Activated CD8-positive, alpha-beta T cell treated with anti-CD3 and anti-CD28 coated beads, Interleukin-2, amount 10 ng/mL, durations not matched to agents 7 days and 5 days (primary cell): ENCODE measurements around the gene ELP5. TPM values are rescaled to one million over a fixed set of nuclear protein-coding genes. Genes with fewer than 3 reads are reported as not detected.

Experiments
- ATAC-seq: fragments of 150-1000 bp; cut with Tn5 transposase; one replicate; pipeline ENCODE4 v1.10.0; 2021; ENCODE audit warnings: moderate library complexity
- CTCF ChIA-PET: fragments of 350-600 bp; sonication (Branson Sonifier 250); formaldehyde crosslinking; loops from one replicate; lab custom pipeline; 2021; ENCODE audit warnings: antibody characterized with exemption; lab: Charles Lee
- POLR2A ChIA-PET: fragments of 350-600 bp; sonication (Branson Sonifier 250); formaldehyde crosslinking; loops from one replicate; lab custom pipeline; 2021; ENCODE audit warnings: antibody characterized with exemption; lab: Charles Lee
- DNase-seq: peaks from one replicate; pipeline ENCODE4 v3.0.0-alpha.2; 2020
- H3K27ac Mint-ChIP-seq: one replicate; pipeline ENCODE4 v1.8.0; 2021; ENCODE audit warnings: mild to moderate bottlenecking, mixed read lengths
- H3K27me3 Mint-ChIP-seq: one replicate; pipeline ENCODE4 v1.8.0; 2021; ENCODE audit warnings: low read depth, mixed read lengths
- H3K36me3 Mint-ChIP-seq: one replicate; pipeline ENCODE4 v1.8.0; 2021; ENCODE audit warnings: low read depth, mixed read lengths
- H3K4me1 Mint-ChIP-seq: one replicate; pipeline ENCODE4 v1.8.0; 2021; ENCODE audit warnings: low read depth, mixed read lengths
- H3K4me3 Mint-ChIP-seq: one replicate; pipeline ENCODE4 v1.8.0; 2021; ENCODE audit warnings: mild to moderate bottlenecking, mixed read lengths
- H3K9me3 Mint-ChIP-seq: one replicate; pipeline ENCODE4 v1.8.0; 2022; ENCODE audit warnings: mixed read lengths; ENCODE audit not compliant: insufficient read depth
- total RNA-seq, 2 experiments: library from RNA; stranded (reverse); gene quantifications; one replicate each; pipeline ENCODE4 v1.2.3, GENCODE V29; 2021

ELP5 gene
- total RNA-seq, 2 experiments from 2014 or later, result 63.5 to 66.1 TPM

- ChIA-PET CTCF (no interaction called here), POLR2A (interaction anchor here (0.5 kb wide), 1 partner anchor 303 kb away, joined by 3 read pairs; no protein-coding TSS in a partner anchor)
- no peak overlapping the region for H3K4me3 Mint-ChIP-seq
- peaks cover 40% of the 10 kb centered on the region for H3K4me1 Mint-ChIP-seq
- H3K36me3 Mint-ChIP-seq, result peaks cover 45% of the 10 kb centered on the region
- H3K27ac Mint-ChIP-seq, result no peak overlapping the region
- H3K9me3 Mint-ChIP-seq, result no peaks in the 10 kb centered on the region
- ATAC-seq (no peak), DNase-seq (no peak)
- no peaks in the 10 kb centered on the region for H3K27me3 Mint-ChIP-seq
Observed at GRCh38 chr17:7248796-7249195, 3.2 kb upstream of the ELP5 start.

GRCh38 chr17:7249214-7249613, 2.8 kb upstream of the ELP5 start:
- DNase-seq (no peak), ATAC-seq (no peak)
- no peaks in the 10 kb centered on the region for H3K9me3 Mint-ChIP-seq
- CTCF ChIA-PET, result no interaction called here
- POLR2A ChIA-PET, result interaction anchor here (0.7 kb wide), 1 partner anchor 135 kb away, joined by 3 read pairs; no protein-coding TSS in a partner anchor
- peaks cover 46% of the 10 kb centered on the region for H3K36me3 Mint-ChIP-seq
- H3K4me1 Mint-ChIP-seq, result peaks cover 44% of the 10 kb centered on the region
- no peaks in the 10 kb centered on the region for H3K27me3 Mint-ChIP-seq
- H3K27ac Mint-ChIP-seq, result peak overlapping the region; percentile 47
- H3K4me3 Mint-ChIP-seq, result peak overlapping the region; percentile 83

- Mint-ChIP-seq H3K9me3 (no peaks in the 10 kb centered on the region), H3K4me3 (peak overlapping the region; percentile 83), H3K27ac (peak overlapping the region; percentile 90), H3K27me3 (no peaks in the 10 kb centered on the region), H3K36me3 (peaks cover 45% of the 10 kb centered on the region), H3K4me1 (peaks cover 50% of the 10 kb centered on the region)
- no peak for ATAC-seq
- POLR2A ChIA-PET, result interaction anchor here (0.7 kb wide), 1 partner anchor 134 kb away, joined by 3 read pairs; no protein-coding TSS in a partner anchor
- CTCF ChIA-PET, result interaction anchor here (1.0 to 1.2 kb wide), 2 partner anchors 10 to 46 kb away, joined by 3 to 6 read pairs; partner anchors contain the start of gene PHF23
- DNase-seq, result no peak
Observed at GRCh38 chr17:7249830-7250229, 2.2 kb upstream of the ELP5 start.

GRCh38 chr17:7250695-7251627, 1.1 kb upstream of the ELP5 start:
- H3K4me3 Mint-ChIP-seq, result peak overlapping the region; percentile 83
- H3K27me3 Mint-ChIP-seq, result no peaks in the 10 kb centered on the region
- ATAC-seq (peak; percentile 4), DNase-seq (peak; percentile 42)
- H3K27ac Mint-ChIP-seq, result peak overlapping the region; percentile 100
- no peaks in the 10 kb centered on the region for H3K9me3 Mint-ChIP-seq
- peaks cover 44% of the 10 kb centered on the region for H3K36me3 Mint-ChIP-seq
- peaks cover 50% of the 10 kb centered on the region for H3K4me1 Mint-ChIP-seq
- POLR2A ChIA-PET, result interaction anchor here (0.7 to 2.0 kb wide), 5 partner anchors 9 to 184 kb away, joined by 3 to 15 read pairs (median 3); partner anchors contain the start of genes ACADVL, DLG4, DVL2 and GABARAP
- CTCF ChIA-PET, result interaction anchor here (0.6 to 1.6 kb wide), 6 partner anchors 8 to 86 kb away, joined by 3 to 8 read pairs (median 4); partner anchors contain the start of genes GABARAP and PHF23

GRCh38 chr17:7251661-7252175, 297 bp upstream of the ELP5 start, which contains the start of gene CTDNEP1:
Gene CTDNEP1 (minus strand): TSS chr17:7251734. CDS start chr17:7251296, 438 bp downstream.
- ATAC-seq (peak; percentile 93), DNase-seq (peak; percentile 99)
- peak within 1 kb of the TSS; percentile 100 for H3K27ac Mint-ChIP-seq
- H3K27me3 Mint-ChIP-seq, result no peaks in the 10 kb centered on the region
- peak within 1 kb of the TSS; percentile 83 for H3K4me3 Mint-ChIP-seq
- ChIA-PET CTCF (interaction anchor here (0.6 to 1.6 kb wide), 3 partner anchors 9 to 85 kb away, joined by 3 to 8 read pairs (median 4); partner anchors contain the start of gene GABARAP), POLR2A (interaction anchor here (0.7 to 2.0 kb wide), 4 partner anchors 9 to 183 kb away, joined by 3 to 15 read pairs (median 4); partner anchors contain the start of genes ACADVL, DLG4, DVL2 and GABARAP)
- H3K36me3 Mint-ChIP-seq, result peaks cover 41% of the 10 kb centered on the region
- H3K9me3 Mint-ChIP-seq, result no peaks in the 10 kb centered on the region
- peaks cover 52% of the 10 kb centered on the region for H3K4me1 Mint-ChIP-seq

- DNase-seq (no peak), ATAC-seq (no peak)
- H3K27ac Mint-ChIP-seq, result peak overlapping the region; percentile 100
- no peaks in the 10 kb centered on the region for H3K27me3 Mint-ChIP-seq
- peaks cover 49% of the 10 kb centered on the region for H3K4me1 Mint-ChIP-seq
- H3K4me3 Mint-ChIP-seq, result peak overlapping the region; percentile 83
- POLR2A ChIA-PET, result no interaction called here
- no peaks in the 10 kb centered on the region for H3K9me3 Mint-ChIP-seq
- CTCF ChIA-PET, result no interaction called here
- peaks cover 39% of the 10 kb centered on the region for H3K36me3 Mint-ChIP-seq
Observed at GRCh38 chr17:7253082-7253481, 1.1 kb downstream of the ELP5 start.

GRCh38 chr17:7254511-7254910, 2.5 kb downstream of the ELP5 start:
- peak overlapping the region; percentile 16 for H3K27ac Mint-ChIP-seq
- peaks cover 38% of the 10 kb centered on the region for H3K4me1 Mint-ChIP-seq
- DNase-seq, result no peak
- no peak for ATAC-seq
- peaks cover 42% of the 10 kb centered on the region for H3K36me3 Mint-ChIP-seq
- ChIA-PET CTCF (interaction anchor here (1.0 kb wide), 2 partner anchors 12 to 16 kb away, joined by 3 read pairs; partner anchors contain the start of gene GABARAP), POLR2A (interaction anchor here (1.0 kb wide), 1 partner anchor 10 kb away, joined by 3 read pairs; no protein-coding TSS in a partner anchor)
- no peaks in the 10 kb centered on the region for H3K9me3 Mint-ChIP-seq
- no peaks in the 10 kb centered on the region for H3K27me3 Mint-ChIP-seq
- no peak overlapping the region for H3K4me3 Mint-ChIP-seq

GRCh38 chr17:7256766-7257456, 4.9 kb downstream of the ELP5 start:
- Mint-ChIP-seq H3K36me3 (peaks cover 35% of the 10 kb centered on the region), H3K4me1 (peaks cover 35% of the 10 kb centered on the region), H3K27me3 (peaks cover 3% of the 10 kb centered on the region), H3K4me3 (no peak overlapping the region), H3K27ac (peak overlapping the region; percentile 25), H3K9me3 (no peaks in the 10 kb centered on the region)
- ChIA-PET POLR2A (interaction anchor here (1.0 kb wide), 1 partner anchor 15 kb away, joined by 3 read pairs; the partner anchor contains the start of gene GABARAP), CTCF (interaction anchor here (0.7 to 1.6 kb wide), 4 partner anchors 24 to 211 kb away, joined by 3 to 5 read pairs (median 3); partner anchors contain the start of gene SLC2A4)
- ATAC-seq (no peak), DNase-seq (no peak)

- ATAC-seq (no peak), DNase-seq (no peak)
- ChIA-PET POLR2A (no interaction called here), CTCF (interaction anchor here (0.7 to 1.3 kb wide), 2 partner anchors 38 to 330 kb away, joined by 3 to 4 read pairs; no protein-coding TSS in a partner anchor)
- H3K36me3 Mint-ChIP-seq, result peaks cover 30% of the 10 kb centered on the region
- no peak overlapping the region for H3K4me3 Mint-ChIP-seq
- H3K27ac Mint-ChIP-seq, result no peak overlapping the region
- H3K9me3 Mint-ChIP-seq, result no peaks in the 10 kb centered on the region
- peaks cover 41% of the 10 kb centered on the region for H3K4me1 Mint-ChIP-seq
- H3K27me3 Mint-ChIP-seq, result peaks cover 20% of the 10 kb centered on the region
Observed at GRCh38 chr17:7258731-7259554, 6.9 kb downstream of the ELP5 start.

- ATAC-seq (no peak), DNase-seq (no peak)
- H3K4me1 Mint-ChIP-seq, result peaks cover 37% of the 10 kb centered on the region
- no peak overlapping the region for H3K27ac Mint-ChIP-seq
- POLR2A ChIA-PET, result no interaction called here
- H3K36me3 Mint-ChIP-seq, result peaks cover 25% of the 10 kb centered on the region
- H3K9me3 Mint-ChIP-seq, result no peaks in the 10 kb centered on the region
- H3K4me3 Mint-ChIP-seq, result no peak overlapping the region
- peaks cover 23% of the 10 kb centered on the region for H3K27me3 Mint-ChIP-seq
- CTCF ChIA-PET, result interaction anchor here (1.3 kb wide), 1 partner anchor 37 kb away, joined by 4 read pairs; no protein-coding TSS in a partner anchor
Observed at GRCh38 chr17:7259555-7259889, 7.5 kb downstream of the ELP5 start.
